SK-N-MC (cell line): ENCODE measurements around the gene NAPSA.

Experiments
- EZH2 ChIP-seq: fragments of 200-600 bp; sonication (generic); IDR thresholded peaks from one replicate; pipeline ENCODE4 v1.6.1; 2017; ENCODE audit warnings: antibody characterized with exemption
- POLR2AphosphoS5 ChIP-seq: IDR thresholded peaks from 2 replicates; pipeline ENCODE4 v1.6.1; 2012; ENCODE audit warnings: mild to moderate bottlenecking, low read depth, low read length, borderline replicate concordance

GRCh38 chr19:50326101-50326664 lies 39.3 kb downstream of the NAPSA start:
- TF ChIP-seq POLR2AphosphoS5 (no peak), EZH2 (no peak)
